Measurements from ENCODE around the gene DGKI.
A peak's percentile ranks its signal among the peaks of the same experiment; 100 is the strongest.

DGKI gene

DNA sequence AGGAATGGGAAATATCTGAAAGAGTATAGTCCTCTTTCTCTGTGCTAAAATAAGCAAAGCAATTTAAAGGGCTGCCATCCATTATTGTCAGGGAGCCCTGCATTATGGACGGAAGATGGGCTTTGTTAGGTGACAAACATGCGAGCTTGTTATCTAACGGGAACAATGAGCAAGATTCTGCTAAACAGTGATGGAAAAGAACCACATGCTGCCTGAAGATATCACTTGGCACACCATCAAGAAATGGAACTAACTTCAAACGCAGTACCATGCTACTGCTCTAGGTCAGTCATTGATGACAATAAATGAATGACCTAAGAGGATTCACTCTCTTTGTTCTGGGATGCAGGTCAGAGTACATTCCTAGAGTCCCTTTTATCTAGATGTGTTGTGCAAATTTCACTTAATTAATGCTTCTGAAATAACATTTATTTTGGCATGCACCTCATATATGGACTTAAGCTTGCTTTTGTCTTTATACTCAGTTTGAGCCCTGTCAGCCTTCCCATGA, 327.5 kb downstream of the DGKI start:
- H3K27ac ChIP-seq (ENCODE audit: insufficient read depth in 1 of 2, low read depth in 1 of 2, low read length in 2 of 2, poor library complexity in 1 of 2, severe bottlenecking in 2 of 2) = no peak overlapping the region
- WGBS (ENCODE audit: insufficient coverage) = 98% methylated on average over 4 of the region's 4 CpGs
- H3K36me3 ChIP-seq (ENCODE audit: control insufficient read depth in 4 of 4, insufficient read depth in 4 of 4, low read length in 3 of 4) = no peaks in the 10 kb centered on the region
- H3K4me3 ChIP-seq (ENCODE audit: control insufficient read depth in 1 of 7, extremely low read depth in 1 of 7, insufficient read depth in 4 of 7, low read depth in 2 of 7, low read length in 6 of 7) = no peak overlapping the region
- H3K4me1 ChIP-seq (ENCODE audit: control extremely low read depth in 1 of 4, control insufficient read depth in 4 of 4, insufficient read depth in 4 of 4, low read length in 3 of 4) = no peaks in the 10 kb centered on the region
- no peaks in the 10 kb centered on the region for H3K9me3 ChIP-seq (ENCODE audit: control extremely low read depth in 1 of 5, control insufficient read depth in 4 of 5, insufficient read depth in 2 of 5, low read depth in 1 of 5, low read length in 4 of 5)
- ChIA-PET CTCF (no interaction called here), POLR2A (no interaction called here)
- DNase-seq = peak; percentile 30 to 49 (median 31)
- peaks cover 0 to 2% (median 0%) of the 10 kb centered on the region in 5 experiments for H3K27me3 ChIP-seq (replicated peaks in 2 of 5; ENCODE audit: control insufficient read depth in 4 of 5, insufficient read depth in 5 of 5, low read length in 4 of 5)

DNA sequence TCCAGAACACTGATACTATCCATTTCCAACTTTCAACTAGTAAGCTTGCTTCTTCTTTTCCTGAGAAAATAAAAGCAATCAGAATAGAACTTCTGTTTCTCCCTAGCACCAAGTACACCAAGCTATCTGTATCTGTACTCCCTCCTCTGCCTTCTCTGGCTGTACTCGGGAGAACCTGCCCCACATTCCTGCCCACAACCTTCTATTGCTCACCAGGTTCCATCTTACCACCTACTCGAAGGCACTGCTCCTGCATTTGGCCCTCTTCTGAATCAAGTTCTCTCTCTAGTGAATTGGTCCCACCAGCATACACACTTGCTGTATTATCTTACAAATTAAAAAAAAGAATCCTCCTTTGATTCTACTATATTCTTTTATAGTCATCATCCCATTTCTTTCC, 333.7 kb downstream of the DGKI start:
- H3K27me3 ChIP-seq (replicated peaks in 2 of 5; ENCODE audit: control insufficient read depth in 4 of 5, insufficient read depth in 5 of 5, low read length in 4 of 5) = peaks cover 0 to 2% (median 0%) of the 10 kb centered on the region in 5 experiments
- H3K4me3 ChIP-seq (ENCODE audit: control insufficient read depth in 1 of 7, extremely low read depth in 1 of 7, insufficient read depth in 4 of 7, low read depth in 2 of 7, low read length in 6 of 7) = no peak overlapping the region
- no peak for DNase-seq
- H3K9me3 ChIP-seq (ENCODE audit: control extremely low read depth in 1 of 5, control insufficient read depth in 4 of 5, insufficient read depth in 2 of 5, low read depth in 1 of 5, low read length in 4 of 5) = no peaks in the 10 kb centered on the region
- 95% methylated on average over 2 of the region's 2 CpGs for WGBS (ENCODE audit: insufficient coverage)
- H3K36me3 ChIP-seq (ENCODE audit: control insufficient read depth in 4 of 4, insufficient read depth in 4 of 4, low read length in 3 of 4) = no peaks in the 10 kb centered on the region
- CTCF ChIA-PET = no interaction called here
- H3K27ac ChIP-seq (ENCODE audit: insufficient read depth in 1 of 2, low read depth in 1 of 2, low read length in 2 of 2, poor library complexity in 1 of 2, severe bottlenecking in 2 of 2) = no peak overlapping the region
- POLR2A ChIA-PET = no interaction called here
- no peaks in the 10 kb centered on the region for H3K4me1 ChIP-seq (ENCODE audit: control extremely low read depth in 1 of 4, control insufficient read depth in 4 of 4, insufficient read depth in 4 of 4, low read length in 3 of 4)

DNA sequence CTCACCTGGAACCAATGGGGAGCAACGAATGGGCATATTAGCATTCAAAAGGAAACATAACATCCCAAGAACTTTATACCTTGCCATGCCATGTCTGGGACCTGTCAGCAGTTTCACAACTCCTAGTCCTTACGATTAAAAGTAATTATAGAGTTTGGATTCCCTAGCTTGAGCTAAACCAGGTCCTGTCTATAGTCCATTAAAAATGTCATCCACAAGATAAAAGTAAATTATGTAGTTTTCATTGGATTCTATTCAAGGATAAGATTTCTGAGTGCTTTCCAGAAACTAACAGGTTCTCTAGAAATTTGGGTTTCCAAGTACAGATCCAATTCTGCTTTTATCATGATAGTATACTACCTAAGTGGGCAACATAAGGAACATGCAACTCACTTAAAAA, 339.7 kb downstream of the DGKI start:
- H3K9me3 ChIP-seq (ENCODE audit: control extremely low read depth in 1 of 5, control insufficient read depth in 4 of 5, insufficient read depth in 2 of 5, low read depth in 1 of 5, low read length in 4 of 5) = no peaks in the 10 kb centered on the region
- no peaks in the 10 kb centered on the region for H3K4me1 ChIP-seq (ENCODE audit: control extremely low read depth in 1 of 4, control insufficient read depth in 4 of 4, insufficient read depth in 4 of 4, low read length in 3 of 4)
- H3K4me3 ChIP-seq (ENCODE audit: control insufficient read depth in 1 of 7, extremely low read depth in 1 of 7, insufficient read depth in 4 of 7, low read depth in 2 of 7, low read length in 6 of 7) = no peak overlapping the region
- DNase-seq = no peak
- H3K27ac ChIP-seq (ENCODE audit: insufficient read depth in 1 of 2, low read depth in 1 of 2, low read length in 2 of 2, poor library complexity in 1 of 2, severe bottlenecking in 2 of 2) = no peak overlapping the region
- peaks cover 0 to 2% (median 0%) of the 10 kb centered on the region in 5 experiments for H3K27me3 ChIP-seq (replicated peaks in 2 of 5; ENCODE audit: control insufficient read depth in 4 of 5, insufficient read depth in 5 of 5, low read length in 4 of 5)
- CTCF ChIA-PET = no interaction called here
- H3K36me3 ChIP-seq (ENCODE audit: control insufficient read depth in 4 of 4, insufficient read depth in 4 of 4, low read length in 3 of 4) = no peaks in the 10 kb centered on the region
- WGBS (ENCODE audit: insufficient coverage) = no CpG with 5 or more reads among the region's 2 CpGs
- POLR2A ChIA-PET = no interaction called here

DNA sequence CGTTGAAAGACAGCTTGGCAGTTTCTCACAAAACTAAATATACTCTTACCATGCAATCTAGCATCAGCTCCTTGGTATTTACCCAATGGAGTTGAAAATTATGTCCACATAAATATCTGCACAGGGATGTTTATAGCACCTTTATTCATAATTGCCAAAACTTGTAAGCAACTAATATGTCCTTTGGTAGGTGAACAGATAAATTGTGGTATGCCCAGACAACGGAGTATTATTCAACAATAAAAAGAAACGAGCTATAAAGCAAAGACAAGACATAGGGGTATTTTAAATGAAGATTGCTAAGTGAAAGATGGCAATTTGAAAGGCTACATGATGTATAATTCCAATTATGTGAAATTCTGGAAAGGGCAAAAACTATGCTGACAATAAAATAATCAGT, 340.7 kb downstream of the DGKI start:
- Histone ChIP-seq H3K4me1 (ENCODE audit: control extremely low read depth in 1 of 4, control insufficient read depth in 4 of 4, insufficient read depth in 4 of 4, low read length in 3 of 4) (no peaks in the 10 kb centered on the region), H3K27ac (ENCODE audit: insufficient read depth in 1 of 2, low read depth in 1 of 2, low read length in 2 of 2, poor library complexity in 1 of 2, severe bottlenecking in 2 of 2) (no peak overlapping the region), H3K27me3 (replicated peaks in 2 of 5; ENCODE audit: control insufficient read depth in 4 of 5, insufficient read depth in 5 of 5, low read length in 4 of 5) (peaks cover 0 to 2% (median 0%) of the 10 kb centered on the region in 5 experiments), H3K36me3 (ENCODE audit: control insufficient read depth in 4 of 4, insufficient read depth in 4 of 4, low read length in 3 of 4) (no peaks in the 10 kb centered on the region), H3K9me3 (ENCODE audit: control extremely low read depth in 1 of 5, control insufficient read depth in 4 of 5, insufficient read depth in 2 of 5, low read depth in 1 of 5, low read length in 4 of 5) (no peaks in the 10 kb centered on the region), H3K4me3 (ENCODE audit: control insufficient read depth in 1 of 7, extremely low read depth in 1 of 7, insufficient read depth in 4 of 7, low read depth in 2 of 7, low read length in 6 of 7) (no peak overlapping the region)
- no peak for DNase-seq
- ChIA-PET POLR2A (no interaction called here), CTCF (no interaction called here)
- WGBS (ENCODE audit: insufficient coverage) = 100% methylated on average over 1 of the region's 3 CpGs

GRCh38 chr7:137501562-137501961, 345.2 kb downstream of the DGKI start:
- Histone ChIP-seq H3K4me1 (ENCODE audit: control extremely low read depth in 1 of 4, control insufficient read depth in 4 of 4, insufficient read depth in 4 of 4, low read length in 3 of 4) (no peaks in the 10 kb centered on the region), H3K9me3 (ENCODE audit: control extremely low read depth in 1 of 5, control insufficient read depth in 4 of 5, insufficient read depth in 2 of 5, low read depth in 1 of 5, low read length in 4 of 5) (peaks cover 0 to 3% (median 0%) of the 10 kb centered on the region in 5 experiments), H3K27ac (ENCODE audit: insufficient read depth in 1 of 2, low read depth in 1 of 2, low read length in 2 of 2, poor library complexity in 1 of 2, severe bottlenecking in 2 of 2) (no peak overlapping the region), H3K4me3 (ENCODE audit: control insufficient read depth in 1 of 7, extremely low read depth in 1 of 7, insufficient read depth in 4 of 7, low read depth in 2 of 7, low read length in 6 of 7) (no peak overlapping the region), H3K36me3 (ENCODE audit: control insufficient read depth in 4 of 4, insufficient read depth in 4 of 4, low read length in 3 of 4) (no peaks in the 10 kb centered on the region), H3K27me3 (replicated peaks in 2 of 5; ENCODE audit: control insufficient read depth in 4 of 5, insufficient read depth in 5 of 5, low read length in 4 of 5) (no peaks in the 10 kb centered on the region)
- ChIA-PET POLR2A (no interaction called here), CTCF (no interaction called here)
- DNase-seq = no peak
- WGBS (ENCODE audit: insufficient coverage) = 71% methylated on average over 2 of the region's 2 CpGs

- Histone ChIP-seq H3K9me3 (ENCODE audit: control extremely low read depth in 1 of 5, control insufficient read depth in 4 of 5, insufficient read depth in 2 of 5, low read depth in 1 of 5, low read length in 4 of 5) (peaks cover 0 to 5% (median 0%) of the 10 kb centered on the region in 5 experiments), H3K36me3 (ENCODE audit: control insufficient read depth in 4 of 4, insufficient read depth in 4 of 4, low read length in 3 of 4) (no peaks in the 10 kb centered on the region), H3K27me3 (replicated peaks in 2 of 5; ENCODE audit: control insufficient read depth in 4 of 5, insufficient read depth in 5 of 5, low read length in 4 of 5) (no peaks in the 10 kb centered on the region), H3K4me3 (ENCODE audit: control insufficient read depth in 1 of 7, extremely low read depth in 1 of 7, insufficient read depth in 4 of 7, low read depth in 2 of 7, low read length in 6 of 7) (no peak overlapping the region), H3K27ac (ENCODE audit: insufficient read depth in 1 of 2, low read depth in 1 of 2, low read length in 2 of 2, poor library complexity in 1 of 2, severe bottlenecking in 2 of 2) (no peak overlapping the region), H3K4me1 (ENCODE audit: control extremely low read depth in 1 of 4, control insufficient read depth in 4 of 4, insufficient read depth in 4 of 4, low read length in 3 of 4) (no peaks in the 10 kb centered on the region)
- CTCF ChIA-PET = no interaction called here
- no peak for DNase-seq
- WGBS (ENCODE audit: insufficient coverage) = 100% methylated on average over 4 of the region's 6 CpGs
- POLR2A ChIA-PET = no interaction called here
Measured at GRCh38 chr7:137492889-137493288, 353.9 kb downstream of the DGKI start.

- no peaks in the 10 kb centered on the region for H3K4me1 ChIP-seq (ENCODE audit: control extremely low read depth in 1 of 4, control insufficient read depth in 4 of 4, insufficient read depth in 4 of 4, low read length in 3 of 4)
- H3K27me3 ChIP-seq (replicated peaks in 2 of 5; ENCODE audit: control insufficient read depth in 4 of 5, insufficient read depth in 5 of 5, low read length in 4 of 5) = no peaks in the 10 kb centered on the region
- DNase-seq = no peak
- no peaks in the 10 kb centered on the region for H3K36me3 ChIP-seq (ENCODE audit: control insufficient read depth in 4 of 4, insufficient read depth in 4 of 4, low read length in 3 of 4)
- H3K9me3 ChIP-seq (ENCODE audit: control extremely low read depth in 1 of 5, control insufficient read depth in 4 of 5, insufficient read depth in 2 of 5, low read depth in 1 of 5, low read length in 4 of 5) = peaks cover 0 to 2% (median 0%) of the 10 kb centered on the region in 5 experiments
- no peak overlapping the region for H3K4me3 ChIP-seq (ENCODE audit: control insufficient read depth in 1 of 7, extremely low read depth in 1 of 7, insufficient read depth in 4 of 7, low read depth in 2 of 7, low read length in 6 of 7)
- CTCF ChIA-PET = no interaction called here
- POLR2A ChIA-PET = no interaction called here
- H3K27ac ChIP-seq (ENCODE audit: insufficient read depth in 1 of 2, low read depth in 1 of 2, low read length in 2 of 2, poor library complexity in 1 of 2, severe bottlenecking in 2 of 2) = no peak overlapping the region
- 60% methylated on average over 1 of the region's 2 CpGs for WGBS (ENCODE audit: insufficient coverage)
Measured at GRCh38 chr7:137489880-137490279, 356.9 kb downstream of the DGKI start.

Measured in common myeloid progenitor, CD34-positive (primary cell).